ENCODE results near the gene PRR22.

DNA sequence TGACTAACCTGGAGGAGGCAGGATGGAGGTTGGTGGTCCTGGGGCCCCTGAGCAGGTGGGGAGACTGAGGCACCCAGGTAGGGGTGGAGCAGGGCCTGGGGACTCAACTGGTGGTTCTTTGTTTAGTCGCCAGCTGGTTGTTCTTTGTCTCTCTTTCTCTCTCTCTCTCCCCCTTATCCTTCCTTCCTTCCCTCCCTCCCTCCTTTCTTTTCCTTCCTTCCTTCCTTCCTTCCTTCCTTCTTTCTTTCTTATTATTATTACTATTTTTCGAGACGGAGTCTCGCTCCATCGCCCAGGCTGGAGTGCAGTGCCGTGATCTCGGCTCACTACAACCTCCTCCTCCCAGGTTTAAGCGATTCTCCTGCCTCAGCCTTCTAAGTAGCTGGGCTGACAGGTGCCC lies 13.7 kb upstream of the PRR22 start:
- TF ChIP-seq POLR2A (IDR thresholded peaks at IDR 0.05; ENCODE audit: low read depth, low read length): no peak
- no peak for TF ChIP-seq POLR2AphosphoS5 (IDR thresholded peaks at IDR 0.05; ENCODE audit: low read depth, low read length)
- no peak for TF ChIP-seq POU2F2 (IDR thresholded peaks at IDR 0.05; ENCODE audit: low read depth, low read length)
- no peak for TF ChIP-seq PAX5 (IDR thresholded peaks at IDR 0.05; ENCODE audit: insufficient read depth, low read length, severe bottlenecking)
- no peak for TF ChIP-seq TAF1 (IDR thresholded peaks at IDR 0.05; ENCODE audit: low read depth, low read length)
- TF ChIP-seq SPI1 (IDR thresholded peaks at IDR 0.05; ENCODE audit: low read depth, low read length): no peak

Data from GM12891 (cell line).